HepG2 (cell line): ENCODE measurements around the gene SVOP. TPM values are rescaled to one million over a fixed set of nuclear protein-coding genes. Genes with fewer than 3 reads are reported as not detected.

Experiments used
- CHD2 ChIP-seq: IDR thresholded peaks from 2 replicates; pipeline ENCODE4 v1.6.1; 2011; ENCODE audit warnings: low read depth, low read length, improper control_type of control experiment
- EZH2 ChIP-seq: conservative IDR thresholded peaks from 2 replicates; pipeline ENCODE4 v1.6.1; 2012; ENCODE audit warnings: mild to moderate bottlenecking, low read depth, low read length, moderate library complexity
- HNRNPH1 ChIP-seq: fragments of 200-400 bp; formaldehyde crosslinking; optimal IDR thresholded peaks from 2 replicates; pipeline ENCODE3; 2017; ENCODE audit warnings: mild to moderate bottlenecking, low read depth, low read length
- JARID2 ChIP-seq: sonication (generic); formaldehyde crosslinking; IDR thresholded peaks from 2 replicates; pipeline ENCODE4 v1.8.1; 2023; ENCODE audit warnings: missing genetic modification reagents, inconsistent platforms; ENCODE audit not compliant: insufficient replicate concordance
- MATR3 ChIP-seq: sonication (generic); formaldehyde crosslinking; IDR thresholded peaks from 2 replicates; pipeline ENCODE4 v1.4.0; 2020; ENCODE audit warnings: missing genetic modification reagents
- PHF8 ChIP-seq: sonication (generic); formaldehyde crosslinking; IDR thresholded peaks from 2 replicates; pipeline ENCODE4 v1.5.0; 2020; ENCODE audit warnings: missing genetic modification reagents
- ZBTB1 ChIP-seq: sonication (generic); formaldehyde crosslinking; IDR thresholded peaks from 2 replicates; pipeline ENCODE4 v1.4.0; 2020; ENCODE audit warnings: missing genetic modification reagents, borderline replicate concordance
- ZMYM4 ChIP-seq: sonication (generic); formaldehyde crosslinking; IDR thresholded peaks from 2 replicates; pipeline ENCODE4 v1.8.1; 2023; ENCODE audit warnings: mild to moderate bottlenecking, missing genetic modification reagents
- ZNF296 ChIP-seq: sonication (generic); formaldehyde crosslinking; conservative IDR thresholded peaks from 2 replicates; pipeline ENCODE4 v1.5.0; 2020; ENCODE audit warnings: mild to moderate bottlenecking, missing genetic modification reagents
- ZNF451 ChIP-seq: sonication (generic); formaldehyde crosslinking; IDR thresholded peaks from 2 replicates; pipeline ENCODE4 v1.5.0; 2020; ENCODE audit warnings: mild to moderate bottlenecking, missing genetic modification reagents
- ZNF484 ChIP-seq: sonication (generic); formaldehyde crosslinking; IDR thresholded peaks from 2 replicates; pipeline ENCODE4 v1.5.1; 2020; ENCODE audit warnings: mild to moderate bottlenecking, low read depth, missing genetic modification reagents, borderline replicate concordance
- ZNF83 ChIP-seq: sonication (generic); formaldehyde crosslinking; IDR thresholded peaks from 2 replicates; pipeline ENCODE4 v1.4.0; 2020; ENCODE audit warnings: missing genetic modification reagents, mild to moderate bottlenecking, borderline replicate concordance
- polyA plus RNA-seq, 8 experiments: library from polyadenylated mRNA; depleted of rRNA in 3 of 8; stranded (reverse) in 7 of 8; unstranded in 1 of 8; fragments of >200 nt; fragmentation: Illumina TruSeq in 4 of 8; extraction: Trizol in 4 of 8; gene quantifications; 2 replicates each; pipeline versions ENCODE4 v1.2.1 to v1.2.3, GENCODE V29; 2011 to 2016; ENCODE audit warnings: low read depth in 4 of 8, missing spikeins in 1 of 8, mixed read lengths in 1 of 8; ENCODE audit not compliant: insufficient read depth in 1 of 8
- total RNA-seq, 5 experiments: library from RNA; depleted of rRNA; stranded (reverse); fragments of >200 nt; fragmentation: Illumina TruSeq; extraction: Trizol; gene quantifications; 2 replicates each; pipeline ENCODE4 v1.2.3, GENCODE V29; 2016; ENCODE audit warnings: low read depth in 1 of 5
- TF ChIP-seq, protein P1 (sequence below): IDR thresholded peaks from 2 replicates; pipeline ENCODE4 v1.6.1; 2012; ENCODE audit warnings: low read length, improper control_type of control experiment
- TF ChIP-seq, protein P2 (sequence below): sonication (generic); formaldehyde crosslinking; IDR thresholded peaks from 2 replicates; pipeline ENCODE4 v1.4.0; 2020; ENCODE audit warnings: missing genetic modification reagents
- TF ChIP-seq, protein P3 (sequence below): sonication (generic); formaldehyde crosslinking; IDR thresholded peaks from 2 replicates; pipeline ENCODE4 v1.4.0; 2020; ENCODE audit warnings: mild to moderate bottlenecking, missing genetic modification reagents
- TF ChIP-seq, protein P4 (sequence below): sonication (generic); formaldehyde crosslinking; conservative IDR thresholded peaks from 2 replicates; pipeline ENCODE4 v1.8.0; 2022; ENCODE audit warnings: low read depth, missing genetic modification reagents

Gene SVOP
- total and polyA plus RNA-seq, 2 of the 13 experiments (the other 11 are each of a cell fraction or from before 2014, with no cell fraction given) = not detected

DNA sequence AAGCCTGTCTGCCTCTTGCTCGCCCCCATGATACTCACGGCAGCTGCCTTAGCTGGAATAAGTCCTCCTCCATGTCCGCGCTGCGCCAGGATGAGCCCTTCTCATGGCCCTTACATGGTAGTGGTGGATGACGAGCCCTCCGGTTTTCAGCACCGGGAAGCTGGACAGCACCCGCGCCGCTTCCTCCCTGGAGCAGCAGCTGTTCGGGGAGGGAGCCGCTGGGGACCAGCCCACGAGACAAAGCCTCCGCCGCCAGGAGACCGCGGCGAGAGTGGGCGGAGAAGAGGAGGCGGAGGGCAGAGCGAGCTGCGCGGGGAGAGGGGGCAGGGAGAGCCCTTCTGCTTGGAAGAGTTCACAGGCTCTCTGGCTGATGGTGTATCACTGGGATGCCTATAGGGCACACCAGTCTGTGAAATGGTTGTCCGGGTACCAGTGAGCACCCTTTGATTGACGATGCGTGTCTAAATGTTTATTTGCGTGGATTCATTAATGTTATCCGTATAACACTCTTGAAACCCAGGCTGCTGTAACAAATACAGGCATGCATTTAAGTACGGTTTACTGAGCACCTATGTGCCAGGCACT lies at the start of gene SVOP (continued):
- TF ChIP-seq ZNF484 (CRISPR knock-in tag) (peak; percentile 66; the same call in 1 of the 2 replicates), ZNF451 (CRISPR knock-in tag) (0 out of 2 replicates have a peak, but pooled peaks have one; percentile 67), ZNF296 (CRISPR knock-in tag) (peak; percentile 82; the same call in 1 of the 2 replicates), PHF8 (CRISPR knock-in tag) (no peak), ZMYM4 (CRISPR knock-in tag) (peak; percentile 62; the same call in 1 of the 2 replicates), CHD2 (no peak), JARID2 (CRISPR knock-in tag) (no peak), HNRNPH1 (no peak), MATR3 (CRISPR knock-in tag) (no peak), ZBTB1 (CRISPR knock-in tag) (peak; percentile 49; the same call in 1 of the 2 replicates), ZNF83 (CRISPR knock-in tag) (peak; percentile 67; the same call in 1 of the 2 replicates), EZH2 (no peak)
- TF ChIP-seq, protein P1, sequence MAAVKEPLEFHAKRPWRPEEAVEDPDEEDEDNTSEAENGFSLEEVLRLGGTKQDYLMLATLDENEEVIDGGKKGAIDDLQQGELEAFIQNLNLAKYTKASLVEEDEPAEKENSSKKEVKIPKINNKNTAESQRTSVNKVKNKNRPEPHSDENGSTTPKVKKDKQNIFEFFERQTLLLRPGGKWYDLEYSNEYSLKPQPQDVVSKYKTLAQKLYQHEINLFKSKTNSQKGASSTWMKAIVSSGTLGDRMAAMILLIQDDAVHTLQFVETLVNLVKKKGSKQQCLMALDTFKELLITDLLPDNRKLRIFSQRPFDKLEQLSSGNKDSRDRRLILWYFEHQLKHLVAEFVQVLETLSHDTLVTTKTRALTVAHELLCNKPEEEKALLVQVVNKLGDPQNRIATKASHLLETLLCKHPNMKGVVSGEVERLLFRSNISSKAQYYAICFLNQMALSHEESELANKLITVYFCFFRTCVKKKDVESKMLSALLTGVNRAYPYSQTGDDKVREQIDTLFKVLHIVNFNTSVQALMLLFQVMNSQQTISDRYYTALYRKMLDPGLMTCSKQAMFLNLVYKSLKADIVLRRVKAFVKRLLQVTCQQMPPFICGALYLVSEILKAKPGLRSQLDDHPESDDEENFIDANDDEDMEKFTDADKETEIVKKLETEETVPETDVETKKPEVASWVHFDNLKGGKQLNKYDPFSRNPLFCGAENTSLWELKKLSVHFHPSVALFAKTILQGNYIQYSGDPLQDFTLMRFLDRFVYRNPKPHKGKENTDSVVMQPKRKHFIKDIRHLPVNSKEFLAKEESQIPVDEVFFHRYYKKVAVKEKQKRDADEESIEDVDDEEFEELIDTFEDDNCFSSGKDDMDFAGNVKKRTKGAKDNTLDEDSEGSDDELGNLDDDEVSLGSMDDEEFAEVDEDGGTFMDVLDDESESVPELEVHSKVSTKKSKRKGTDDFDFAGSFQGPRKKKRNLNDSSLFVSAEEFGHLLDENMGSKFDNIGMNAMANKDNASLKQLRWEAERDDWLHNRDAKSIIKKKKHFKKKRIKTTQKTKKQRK = no peak
- TF ChIP-seq, protein P2, sequence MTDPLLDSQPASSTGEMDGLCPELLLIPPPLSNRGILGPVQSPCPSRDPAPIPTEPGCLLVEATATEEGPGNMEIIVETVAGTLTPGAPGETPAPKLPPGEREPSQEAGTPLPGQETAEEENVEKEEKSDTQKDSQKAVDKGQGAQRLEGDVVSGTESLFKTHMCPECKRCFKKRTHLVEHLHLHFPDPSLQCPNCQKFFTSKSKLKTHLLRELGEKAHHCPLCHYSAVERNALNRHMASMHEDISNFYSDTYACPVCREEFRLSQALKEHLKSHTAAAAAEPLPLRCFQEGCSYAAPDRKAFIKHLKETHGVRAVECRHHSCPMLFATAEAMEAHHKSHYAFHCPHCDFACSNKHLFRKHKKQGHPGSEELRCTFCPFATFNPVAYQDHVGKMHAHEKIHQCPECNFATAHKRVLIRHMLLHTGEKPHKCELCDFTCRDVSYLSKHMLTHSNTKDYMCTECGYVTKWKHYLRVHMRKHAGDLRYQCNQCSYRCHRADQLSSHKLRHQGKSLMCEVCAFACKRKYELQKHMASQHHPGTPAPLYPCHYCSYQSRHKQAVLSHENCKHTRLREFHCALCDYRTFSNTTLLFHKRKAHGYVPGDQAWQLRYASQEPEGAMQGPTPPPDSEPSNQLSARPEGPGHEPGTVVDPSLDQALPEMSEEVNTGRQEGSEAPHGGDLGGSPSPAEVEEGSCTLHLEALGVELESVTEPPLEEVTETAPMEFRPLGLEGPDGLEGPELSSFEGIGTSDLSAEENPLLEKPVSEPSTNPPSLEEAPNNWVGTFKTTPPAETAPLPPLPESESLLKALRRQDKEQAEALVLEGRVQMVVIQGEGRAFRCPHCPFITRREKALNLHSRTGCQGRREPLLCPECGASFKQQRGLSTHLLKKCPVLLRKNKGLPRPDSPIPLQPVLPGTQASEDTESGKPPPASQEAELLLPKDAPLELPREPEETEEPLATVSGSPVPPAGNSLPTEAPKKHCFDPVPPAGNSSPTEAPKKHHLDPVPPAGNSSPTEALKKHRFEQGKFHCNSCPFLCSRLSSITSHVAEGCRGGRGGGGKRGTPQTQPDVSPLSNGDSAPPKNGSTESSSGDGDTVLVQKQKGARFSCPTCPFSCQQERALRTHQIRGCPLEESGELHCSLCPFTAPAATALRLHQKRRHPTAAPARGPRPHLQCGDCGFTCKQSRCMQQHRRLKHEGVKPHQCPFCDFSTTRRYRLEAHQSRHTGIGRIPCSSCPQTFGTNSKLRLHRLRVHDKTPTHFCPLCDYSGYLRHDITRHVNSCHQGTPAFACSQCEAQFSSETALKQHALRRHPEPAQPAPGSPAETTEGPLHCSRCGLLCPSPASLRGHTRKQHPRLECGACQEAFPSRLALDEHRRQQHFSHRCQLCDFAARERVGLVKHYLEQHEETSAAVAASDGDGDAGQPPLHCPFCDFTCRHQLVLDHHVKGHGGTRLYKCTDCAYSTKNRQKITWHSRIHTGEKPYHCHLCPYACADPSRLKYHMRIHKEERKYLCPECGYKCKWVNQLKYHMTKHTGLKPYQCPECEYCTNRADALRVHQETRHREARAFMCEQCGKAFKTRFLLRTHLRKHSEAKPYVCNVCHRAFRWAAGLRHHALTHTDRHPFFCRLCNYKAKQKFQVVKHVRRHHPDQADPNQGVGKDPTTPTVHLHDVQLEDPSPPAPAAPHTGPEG (CRISPR knock-in tag) = 0 out of 2 replicates have a peak, but pooled peaks have one; percentile 80
- TF ChIP-seq, protein P3, sequence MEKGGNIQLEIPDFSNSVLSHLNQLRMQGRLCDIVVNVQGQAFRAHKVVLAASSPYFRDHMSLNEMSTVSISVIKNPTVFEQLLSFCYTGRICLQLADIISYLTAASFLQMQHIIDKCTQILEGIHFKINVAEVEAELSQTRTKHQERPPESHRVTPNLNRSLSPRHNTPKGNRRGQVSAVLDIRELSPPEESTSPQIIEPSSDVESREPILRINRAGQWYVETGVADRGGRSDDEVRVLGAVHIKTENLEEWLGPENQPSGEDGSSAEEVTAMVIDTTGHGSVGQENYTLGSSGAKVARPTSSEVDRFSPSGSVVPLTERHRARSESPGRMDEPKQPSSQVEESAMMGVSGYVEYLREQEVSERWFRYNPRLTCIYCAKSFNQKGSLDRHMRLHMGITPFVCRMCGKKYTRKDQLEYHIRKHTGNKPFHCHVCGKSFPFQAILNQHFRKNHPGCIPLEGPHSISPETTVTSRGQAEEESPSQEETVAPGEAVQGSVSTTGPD (CRISPR knock-in tag) = no peak
- TF ChIP-seq, protein P4, sequence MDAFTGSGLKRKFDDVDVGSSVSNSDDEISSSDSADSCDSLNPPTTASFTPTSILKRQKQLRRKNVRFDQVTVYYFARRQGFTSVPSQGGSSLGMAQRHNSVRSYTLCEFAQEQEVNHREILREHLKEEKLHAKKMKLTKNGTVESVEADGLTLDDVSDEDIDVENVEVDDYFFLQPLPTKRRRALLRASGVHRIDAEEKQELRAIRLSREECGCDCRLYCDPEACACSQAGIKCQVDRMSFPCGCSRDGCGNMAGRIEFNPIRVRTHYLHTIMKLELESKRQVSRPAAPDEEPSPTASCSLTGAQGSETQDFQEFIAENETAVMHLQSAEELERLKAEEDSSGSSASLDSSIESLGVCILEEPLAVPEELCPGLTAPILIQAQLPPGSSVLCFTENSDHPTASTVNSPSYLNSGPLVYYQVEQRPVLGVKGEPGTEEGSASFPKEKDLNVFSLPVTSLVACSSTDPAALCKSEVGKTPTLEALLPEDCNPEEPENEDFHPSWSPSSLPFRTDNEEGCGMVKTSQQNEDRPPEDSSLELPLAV = 0 out of 2 replicates have a peak, but pooled peaks have one; percentile 43
